SU-DHL-6 (cell line): ENCODE results near the gene CHIT1.

Source experiments
- H2AFZ ChIP-seq: fragments of 200-600 bp; sonication (generic); 2 replicates; pipeline ENCODE4 v1.6.1; 2014; ENCODE audit warnings: low read depth, mild to moderate bottlenecking, moderate library complexity, mixed read lengths, antibody characterized with exemption, low read length; ENCODE audit not compliant: severe bottlenecking
- H3F3A ChIP-seq: fragments of 200-600 bp; shearing (Covaris generic); 2 replicates; pipeline ENCODE4 v1.6.0; 2016; ENCODE audit warnings: antibody characterized with exemption, mild to moderate bottlenecking; ENCODE audit not compliant: insufficient read depth
- H3K27ac ChIP-seq: fragments of 200-600 bp; sonication (generic); 2 replicates; pipeline ENCODE4 v1.5.1; 2016; ENCODE audit warnings: low read depth, mild to moderate bottlenecking, low read length, moderate library complexity, mixed read lengths
- H3K27me3 ChIP-seq: fragments of 200-600 bp; sonication (generic), shearing (Covaris generic); 2 replicates; pipeline ENCODE4 v1.6.0; 2014; ENCODE audit warnings: mild to moderate bottlenecking, low read length
- H3K36me3 ChIP-seq: fragments of 200-600 bp; sonication (generic); 2 replicates; pipeline ENCODE4 v1.6.1; 2014; ENCODE audit warnings: mild to moderate bottlenecking, low read length, mixed read lengths
- H3K4me2 ChIP-seq: fragments of 300-600, 200-600 bp; shearing (Covaris generic), sonication (generic); 2 replicates; pipeline ENCODE4 v1.6.0; 2014; ENCODE audit warnings: low read length, low read depth, mild to moderate bottlenecking; ENCODE audit not compliant: poor library complexity, severe bottlenecking
- H3K4me3 ChIP-seq: fragments of 200-600 bp; sonication (generic); 2 replicates; pipeline ENCODE4 v1.5.1; 2014; ENCODE audit warnings: antibody characterized with exemption, low read length, mild to moderate bottlenecking, mixed read lengths; ENCODE audit not compliant: insufficient read depth, poor library complexity, severe bottlenecking
- H3K79me2 ChIP-seq: fragments of 200-600 bp; sonication (generic); 2 replicates; pipeline ENCODE4 v1.6.1; 2014; ENCODE audit warnings: mild to moderate bottlenecking, low read length, moderate library complexity; ENCODE audit not compliant: insufficient read depth
- H3K9ac ChIP-seq: fragments of 200-600 bp; sonication (generic); 2 replicates; pipeline ENCODE4 v1.7.0; 2014; ENCODE audit warnings: mild to moderate bottlenecking, low read length
- H3K9me2 ChIP-seq: fragments of 200-600 bp; sonication (generic); replicated peaks from 2 replicates; pipeline ENCODE4 v1.6.1; 2014; ENCODE audit warnings: low read length; ENCODE audit not compliant: insufficient read depth
- H3K9me3 ChIP-seq: fragments of 200-600 bp; sonication (generic); 2 replicates; pipeline ENCODE4 v1.6.1; 2014; ENCODE audit warnings: low read length, mixed read lengths; ENCODE audit not compliant: insufficient read depth
- H4K20me1 ChIP-seq: fragments of 200-600 bp; sonication (generic); 2 replicates; pipeline ENCODE4 v1.6.1; 2014; ENCODE audit warnings: low read depth, mild to moderate bottlenecking, antibody characterized with exemption, low read length, moderate library complexity, mixed read lengths
- EZH2phosphoT487 ChIP-seq: fragments of 200-600 bp; sonication (generic), shearing (Covaris generic); conservative IDR thresholded peaks from 2 replicates; pipeline ENCODE4 v1.6.1; 2018; ENCODE audit warnings: mild to moderate bottlenecking, antibody characterized with exemption, low read length, moderate library complexity, mixed read lengths
- TF ChIP-seq, protein P1 (sequence below): fragments of 200-600 bp; sonication (generic); IDR thresholded peaks from one replicate; pipeline ENCODE4 v1.5.1; 2017; ENCODE audit warnings: antibody characterized with exemption, mild to moderate bottlenecking, low read length, moderate library complexity; ENCODE audit not compliant: insufficient read depth, poor library complexity, severe bottlenecking

The CHIT1 gene

DNA sequence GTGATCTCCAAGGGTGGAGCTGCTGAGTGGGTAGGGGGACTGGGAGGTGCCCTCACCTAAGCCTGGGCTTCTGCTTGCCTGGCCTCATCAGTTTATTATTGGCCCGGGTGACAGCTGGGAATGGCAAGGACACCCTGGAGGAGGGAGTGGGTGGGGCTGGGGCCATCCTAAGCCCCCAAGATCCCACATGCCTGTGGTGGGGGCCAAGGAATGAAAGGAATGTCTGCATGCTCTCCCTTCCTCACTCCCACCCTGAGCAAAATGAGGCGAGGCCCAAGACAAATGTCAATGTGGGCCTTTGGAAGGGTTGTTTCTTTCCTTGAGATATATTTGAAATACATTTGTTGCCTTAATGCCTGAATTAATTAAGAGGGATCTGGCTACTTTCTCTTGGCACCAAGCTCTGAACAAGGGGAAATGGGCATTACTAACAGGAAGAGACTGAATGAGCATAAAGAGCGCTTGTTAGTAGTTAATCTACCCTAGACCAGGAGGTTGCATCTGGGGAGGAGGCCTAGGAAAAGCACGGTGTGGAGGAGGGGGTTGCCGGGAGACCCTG is 23.3 kb downstream of the CHIT1 start:
- Histone ChIP-seq H4K20me1 (no peaks in the 10 kb centered on the region), H2AFZ (no peak overlapping the region), H3K79me2 (no peaks in the 10 kb centered on the region), H3K9me2 (no peaks in the 10 kb centered on the region), H3K36me3 (no peaks in the 10 kb centered on the region), H3K4me2 (no peak overlapping the region), H3K9ac (no peak overlapping the region), H3K27me3 (no peaks in the 10 kb centered on the region), H3K4me3 (no peak overlapping the region), H3K27ac (no peak overlapping the region), H3K9me3 (no peaks in the 10 kb centered on the region), H3F3A (no peaks in the 10 kb centered on the region)
- no peak for TF ChIP-seq EZH2phosphoT487

DNA sequence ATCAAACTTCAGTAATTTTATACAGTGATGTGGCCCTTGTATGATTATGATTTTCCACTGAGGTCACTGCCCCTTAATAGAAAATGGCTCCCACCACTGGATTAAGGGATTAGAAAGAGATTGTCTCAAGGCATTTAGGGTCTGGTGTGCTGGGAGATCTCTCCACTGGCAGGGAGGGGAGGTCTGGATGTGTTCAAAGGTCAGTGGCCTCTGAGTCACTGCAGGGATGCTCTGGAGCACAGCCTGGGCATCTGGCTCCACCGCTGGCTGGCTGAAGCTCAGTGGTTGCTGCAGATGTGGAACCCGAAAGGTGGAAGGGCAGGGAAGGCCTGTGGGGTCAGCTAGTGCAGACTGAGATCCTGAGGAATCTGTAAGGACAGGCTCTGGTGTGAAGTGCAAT is 24.7 kb downstream of the CHIT1 start:
- no peaks in the 10 kb centered on the region for H4K20me1 ChIP-seq
- H3K79me2 ChIP-seq = no peaks in the 10 kb centered on the region
- no peaks in the 10 kb centered on the region for H3K9me2 ChIP-seq
- H3F3A ChIP-seq = no peaks in the 10 kb centered on the region
- H3K9me3 ChIP-seq = no peaks in the 10 kb centered on the region
- TF ChIP-seq, protein P1, sequence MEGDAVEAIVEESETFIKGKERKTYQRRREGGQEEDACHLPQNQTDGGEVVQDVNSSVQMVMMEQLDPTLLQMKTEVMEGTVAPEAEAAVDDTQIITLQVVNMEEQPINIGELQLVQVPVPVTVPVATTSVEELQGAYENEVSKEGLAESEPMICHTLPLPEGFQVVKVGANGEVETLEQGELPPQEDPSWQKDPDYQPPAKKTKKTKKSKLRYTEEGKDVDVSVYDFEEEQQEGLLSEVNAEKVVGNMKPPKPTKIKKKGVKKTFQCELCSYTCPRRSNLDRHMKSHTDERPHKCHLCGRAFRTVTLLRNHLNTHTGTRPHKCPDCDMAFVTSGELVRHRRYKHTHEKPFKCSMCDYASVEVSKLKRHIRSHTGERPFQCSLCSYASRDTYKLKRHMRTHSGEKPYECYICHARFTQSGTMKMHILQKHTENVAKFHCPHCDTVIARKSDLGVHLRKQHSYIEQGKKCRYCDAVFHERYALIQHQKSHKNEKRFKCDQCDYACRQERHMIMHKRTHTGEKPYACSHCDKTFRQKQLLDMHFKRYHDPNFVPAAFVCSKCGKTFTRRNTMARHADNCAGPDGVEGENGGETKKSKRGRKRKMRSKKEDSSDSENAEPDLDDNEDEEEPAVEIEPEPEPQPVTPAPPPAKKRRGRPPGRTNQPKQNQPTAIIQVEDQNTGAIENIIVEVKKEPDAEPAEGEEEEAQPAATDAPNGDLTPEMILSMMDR = no peak
- TF ChIP-seq EZH2phosphoT487 = no peak
- no peak overlapping the region for H3K4me2 ChIP-seq
- no peaks in the 10 kb centered on the region for H3K36me3 ChIP-seq
- H3K27me3 ChIP-seq = no peaks in the 10 kb centered on the region
- H3K27ac ChIP-seq = no peak overlapping the region
- no peak overlapping the region for H3K4me3 ChIP-seq
- H3K9ac ChIP-seq = no peak overlapping the region
- H2AFZ ChIP-seq = no peak overlapping the region

DNA sequence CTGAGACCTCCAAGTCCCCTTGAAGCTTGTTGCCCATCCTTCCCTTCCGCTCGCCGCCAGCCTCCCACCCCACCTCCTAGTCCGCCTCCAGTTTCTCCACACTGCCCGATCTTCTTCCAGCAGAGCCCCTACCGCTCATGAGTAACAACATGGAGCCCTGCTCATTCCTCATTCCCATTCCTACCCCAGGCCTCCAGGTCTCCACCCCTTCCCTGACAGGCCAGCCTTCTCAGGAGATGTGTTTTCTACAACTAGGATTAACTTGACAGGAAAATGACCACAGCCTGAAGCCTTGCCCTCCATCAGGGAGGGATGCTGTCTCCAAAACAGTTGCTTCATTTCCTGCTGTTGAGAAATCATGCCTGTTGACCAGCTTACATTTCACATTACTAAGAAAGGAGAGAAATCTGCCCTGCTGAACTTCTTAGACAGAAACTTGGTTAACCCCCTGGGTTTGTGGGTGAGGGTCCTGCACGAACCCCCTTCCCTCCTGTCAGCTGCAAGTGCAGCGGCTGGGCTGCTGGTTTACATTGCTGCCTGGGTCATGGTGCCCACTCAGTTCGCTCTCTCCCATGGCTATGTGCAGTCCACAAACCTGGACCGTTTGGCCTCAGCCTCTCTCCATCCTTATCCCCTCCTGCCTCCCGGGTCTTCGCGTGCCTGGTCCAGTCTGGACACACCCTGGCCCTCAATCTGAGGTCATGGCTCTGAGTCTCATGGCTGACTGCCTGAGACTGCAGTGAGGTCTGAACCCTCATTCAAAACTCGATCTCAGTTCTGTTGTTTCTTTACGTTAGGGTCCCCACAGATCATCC is 26.8 kb downstream of the CHIT1 start:
- no peak overlapping the region for H3K4me2 ChIP-seq
- no peak for TF ChIP-seq EZH2phosphoT487
- TF ChIP-seq, protein P1 = no peak
- H4K20me1 ChIP-seq = no peaks in the 10 kb centered on the region
- no peaks in the 10 kb centered on the region for H3K79me2 ChIP-seq
- no peak overlapping the region for H3K9ac ChIP-seq
- no peak overlapping the region for H2AFZ ChIP-seq
- H3K4me3 ChIP-seq = no peak overlapping the region
- H3K27ac ChIP-seq = no peak overlapping the region
- H3K9me3 ChIP-seq = no peaks in the 10 kb centered on the region
- no peaks in the 10 kb centered on the region for H3K27me3 ChIP-seq
- H3K9me2 ChIP-seq = no peaks in the 10 kb centered on the region
- H3K36me3 ChIP-seq = no peaks in the 10 kb centered on the region
- H3F3A ChIP-seq = no peaks in the 10 kb centered on the region
